Ovary (tissue), 3 donors: ENCODE measurements around the gene FAM53A.

ENCODE experiments used
- POLR2A ChIP-seq: fragments of 450-650 bp; IDR thresholded peaks from one replicate; pipeline ENCODE4 v1.6.1; 2017; ENCODE audit warnings: antibody characterized with exemption, mild to moderate bottlenecking, moderate library complexity
- TF ChIP-seq, protein P1 (sequence below), 3 donors: fragments of 450-650 bp in 2 of 3; fragments of 200-600 bp in 1 of 3; IDR thresholded peaks; one replicate each; pipeline versions ENCODE4 v1.5.1 to v1.8.0; 2016 to 2022; ENCODE audit warnings: antibody characterized with exemption in 3 of 3, mild to moderate bottlenecking in 1 of 3
- donor health status: DM: no; HTN: no; CAD: no.

GRCh38 chr4:1723131-1723801, 39.2 kb upstream of the FAM53A start:
- TF ChIP-seq, protein P1, sequence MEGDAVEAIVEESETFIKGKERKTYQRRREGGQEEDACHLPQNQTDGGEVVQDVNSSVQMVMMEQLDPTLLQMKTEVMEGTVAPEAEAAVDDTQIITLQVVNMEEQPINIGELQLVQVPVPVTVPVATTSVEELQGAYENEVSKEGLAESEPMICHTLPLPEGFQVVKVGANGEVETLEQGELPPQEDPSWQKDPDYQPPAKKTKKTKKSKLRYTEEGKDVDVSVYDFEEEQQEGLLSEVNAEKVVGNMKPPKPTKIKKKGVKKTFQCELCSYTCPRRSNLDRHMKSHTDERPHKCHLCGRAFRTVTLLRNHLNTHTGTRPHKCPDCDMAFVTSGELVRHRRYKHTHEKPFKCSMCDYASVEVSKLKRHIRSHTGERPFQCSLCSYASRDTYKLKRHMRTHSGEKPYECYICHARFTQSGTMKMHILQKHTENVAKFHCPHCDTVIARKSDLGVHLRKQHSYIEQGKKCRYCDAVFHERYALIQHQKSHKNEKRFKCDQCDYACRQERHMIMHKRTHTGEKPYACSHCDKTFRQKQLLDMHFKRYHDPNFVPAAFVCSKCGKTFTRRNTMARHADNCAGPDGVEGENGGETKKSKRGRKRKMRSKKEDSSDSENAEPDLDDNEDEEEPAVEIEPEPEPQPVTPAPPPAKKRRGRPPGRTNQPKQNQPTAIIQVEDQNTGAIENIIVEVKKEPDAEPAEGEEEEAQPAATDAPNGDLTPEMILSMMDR (IDR thresholded peaks at IDR 0.05): no peak
- no peak for TF ChIP-seq POLR2A
